Nephron (organoid): ENCODE data around the gene FAM114A1.
"Not testable (repeated sequence)": the region's sequence is repeated elsewhere in the genome, so short reads cannot be mapped to it uniquely, and the experiment has no call there.

Experiments used
- H3K27ac Mint-ChIP-seq, 3 experiments: 2 replicates each; pipeline ENCODE4 v1.8.0; 2020; ENCODE audit warnings: mixed read lengths in 3 of 3, mild to moderate bottlenecking in 2 of 3, moderate library complexity in 1 of 3
- H3K27me3 Mint-ChIP-seq: 2 replicates; pipeline ENCODE4 v1.8.0; 2021; ENCODE audit warnings: low read depth, mild to moderate bottlenecking, moderate library complexity, mixed read lengths
- H3K36me3 Mint-ChIP-seq: 2 replicates; pipeline ENCODE4 v1.8.0; 2020; ENCODE audit warnings: low read depth, mixed read lengths
- H3K4me1 Mint-ChIP-seq: 2 replicates; pipeline ENCODE4 v1.8.0; 2020; ENCODE audit warnings: mixed read lengths
- H3K4me3 Mint-ChIP-seq, 3 experiments: 2 replicates each; pipeline ENCODE4 v1.8.0; 2020; ENCODE audit warnings: mild to moderate bottlenecking in 3 of 3, mixed read lengths in 3 of 3, moderate library complexity in 2 of 3
- H3K9me3 Mint-ChIP-seq: 2 replicates; pipeline ENCODE4 v1.8.0; 2020; ENCODE audit warnings: mixed read lengths
- CTCF ChIP-seq, 3 experiments: fragments of 200-600 bp; sonication (generic); IDR thresholded peaks; one replicate each; pipeline ENCODE4 v1.5.0; 2021; ENCODE audit warnings: antibody characterized with exemption in 3 of 3; ENCODE audit not compliant: unreplicated experiment in 3 of 3

Gene FAM114A1

GRCh38 chr4:38955957-38956356 lies 88.4 kb downstream of the FAM114A1 start:
- Mint-ChIP-seq H3K36me3 (no peaks in the 10 kb centered on the region), H3K4me3 (no peak overlapping the region), H3K27me3 (no peaks in the 10 kb centered on the region), H3K9me3 (no peaks in the 10 kb centered on the region), H3K27ac (no peak overlapping the region), H3K4me1 (peaks cover 16% of the 10 kb centered on the region)
- no peak for TF ChIP-seq CTCF (IDR thresholded peaks at IDR 0.05; ENCODE audit: unreplicated experiment in 3 of 3)

GRCh38 chr4:38957261-38957815 lies 89.7 kb downstream of the FAM114A1 start:
- Mint-ChIP-seq H3K9me3 (peaks cover 5% of the 10 kb centered on the region), H3K27ac (no peak overlapping the region), H3K4me3 (no peak overlapping the region), H3K4me1 (peaks cover 9% of the 10 kb centered on the region), H3K36me3 (no peaks in the 10 kb centered on the region), H3K27me3 (no peaks in the 10 kb centered on the region)
- no peak for TF ChIP-seq CTCF (IDR thresholded peaks at IDR 0.05; ENCODE audit: unreplicated experiment in 3 of 3)

GRCh38 chr4:38957893-38958292 lies 90.3 kb downstream of the FAM114A1 start:
- Mint-ChIP-seq H3K4me3 (no peak overlapping the region), H3K27me3 (no peaks in the 10 kb centered on the region), H3K27ac (no peak overlapping the region), H3K36me3 (no peaks in the 10 kb centered on the region), H3K4me1 (peaks cover 6% of the 10 kb centered on the region), H3K9me3 (peaks cover 5% of the 10 kb centered on the region)
- TF ChIP-seq CTCF (IDR thresholded peaks at IDR 0.05; ENCODE audit: unreplicated experiment in 3 of 3), result no peak

- TF ChIP-seq CTCF (IDR thresholded peaks at IDR 0.05; ENCODE audit: unreplicated experiment in 3 of 3), result no peak
- no peaks in the 10 kb centered on the region for H3K27me3 Mint-ChIP-seq
Observed at GRCh38 chr4:38958453-38959190, 91.0 kb downstream of the FAM114A1 start.

GRCh38 chr4:38959248-38959647 lies 91.6 kb downstream of the FAM114A1 start:
- H3K9me3 Mint-ChIP-seq, H3K27me3 Mint-ChIP-seq, H3K36me3 Mint-ChIP-seq, H3K4me3 Mint-ChIP-seq, H3K4me1 Mint-ChIP-seq, H3K27ac Mint-ChIP-seq: not testable (repeated sequence)

More at GRCh38 chr4:38958453-38959190, 91.0 kb downstream of the FAM114A1 start:
- peak overlapping the region in 1 of 3 experiments; percentile 15 for H3K27ac Mint-ChIP-seq
- peaks cover 6% of the 10 kb centered on the region for H3K4me1 Mint-ChIP-seq
- H3K36me3 Mint-ChIP-seq, result no peaks in the 10 kb centered on the region
- peaks cover 5% of the 10 kb centered on the region for H3K9me3 Mint-ChIP-seq
- no peak overlapping the region for H3K4me3 Mint-ChIP-seq

- Mint-ChIP-seq H3K27me3 (no peaks in the 10 kb centered on the region), H3K36me3 (no peaks in the 10 kb centered on the region), H3K4me3 (no peak overlapping the region), H3K27ac (no peak overlapping the region), H3K9me3 (peaks cover 5% of the 10 kb centered on the region), H3K4me1 (no peaks in the 10 kb centered on the region)
- TF ChIP-seq CTCF (IDR thresholded peaks at IDR 0.05; ENCODE audit: unreplicated experiment in 3 of 3), result no peak
Observed at GRCh38 chr4:38964942-38965775, 97.6 kb downstream of the FAM114A1 start.
